COR-L47 (cell line): ENCODE results near the gene ACVR2B.

Experiments used
- DNase-seq: peaks from one replicate; lab custom pipeline; 2025; lab: John Stamatoyannopoulos, UW

ACVR2B gene

GRCh38 chr3:38458796-38459498 is 5.3 kb downstream of the ACVR2B start:
- peak; percentile 6 for DNase-seq

GRCh38 chr3:38459499-38460048 is 5.9 kb downstream of the ACVR2B start:
- no peak for DNase-seq

GRCh38 chr3:38460377-38461270 is 6.9 kb downstream of the ACVR2B start:
- DNase-seq, result no peak

- DNase-seq, result no peak
Measured at GRCh38 chr3:38465588-38466154, 12.0 kb downstream of the ACVR2B start.

- DNase-seq, result no peak
Measured at GRCh38 chr3:38468765-38469164, 15.1 kb downstream of the ACVR2B start.

GRCh38 chr3:38469852-38470251 is 16.2 kb downstream of the ACVR2B start:
- DNase-seq, result no peak

- no peak for DNase-seq
Measured at GRCh38 chr3:38471260-38471857, 17.7 kb downstream of the ACVR2B start.

- no peak for DNase-seq
Measured at GRCh38 chr3:38472342-38472741, 18.7 kb downstream of the ACVR2B start.

- peak; percentile 7 for DNase-seq
Measured at GRCh38 chr3:38473229-38473628, 19.5 kb downstream of the ACVR2B start.

- no peak for DNase-seq
Measured at GRCh38 chr3:38474928-38475605, 21.4 kb downstream of the ACVR2B start.

- DNase-seq, result no peak
Measured at GRCh38 chr3:38475716-38476115, 22.0 kb downstream of the ACVR2B start.

GRCh38 chr3:38476157-38476756 is 22.6 kb downstream of the ACVR2B start:
- DNase-seq, result no peak

- DNase-seq, result no peak
Measured at GRCh38 chr3:38477057-38477820, 23.5 kb downstream of the ACVR2B start.

GRCh38 chr3:38477839-38478450 is 24.3 kb downstream of the ACVR2B start:
- DNase-seq, result no peak

GRCh38 chr3:38478901-38479300 is 25.2 kb downstream of the ACVR2B start:
- DNase-seq, result no peak

GRCh38 chr3:38479431-38480092 is 25.9 kb downstream of the ACVR2B start:
- DNase-seq, result peak; percentile 10

- no peak for DNase-seq
Measured at GRCh38 chr3:38480093-38480445, 26.4 kb downstream of the ACVR2B start.

- no peak for DNase-seq
Measured at GRCh38 chr3:38480930-38481329, 27.2 kb downstream of the ACVR2B start.

GRCh38 chr3:38482951-38483350 is 29.3 kb downstream of the ACVR2B start:
- no peak for DNase-seq

- DNase-seq, result no peak
Measured at GRCh38 chr3:38487323-38487722, 33.6 kb downstream of the ACVR2B start.
